Bronchial epithelial cell (primary cell): ENCODE data around the gene CSMD2. TPM values are rescaled to one million over a fixed set of nuclear protein-coding genes. Genes with fewer than 3 reads are reported as not detected.

Experiments used
- DNase-seq: peaks from one replicate; pipeline ENCODE4 v3.0.0-alpha.2; 2010; ENCODE audit warnings: low read depth
- FAIRE-seq: peaks from 2 replicates; lab custom pipeline; 2011; peaks lifted over from hg19 to GRCh38; lab: Jason Lieb, UNC
- H3K27me3 ChIP-seq: 2 replicates; pipeline ENCODE4 v1.5.1; 2011; ENCODE audit warnings: low read length; ENCODE audit not compliant: control insufficient read depth, insufficient read depth
- H3K36me3 ChIP-seq: 2 replicates; pipeline ENCODE4 v1.5.1; 2011; ENCODE audit warnings: low read length; ENCODE audit not compliant: control insufficient read depth, insufficient read depth
- H3K4me3 ChIP-seq: 2 replicates; pipeline ENCODE4 v1.5.1; 2011; ENCODE audit warnings: mild to moderate bottlenecking, low read depth, low read length, control low read depth
- total RNA-seq: library from RNA; depleted of rRNA; stranded (reverse); fragments of >200 nt; gene quantifications from 2 replicates; pipeline ENCODE4 v1.2.1, GENCODE V29; 2014
- TF ChIP-seq, protein P1 (sequence below): IDR thresholded peaks from 2 replicates; pipeline ENCODE4 v1.5.1; 2011; ENCODE audit warnings: mild to moderate bottlenecking, moderate library complexity, low read length, control low read depth, inconsistent platforms; ENCODE audit not compliant: insufficient read depth, severe bottlenecking

Gene CSMD2
- total RNA-seq, 1 donor from 2014 or later = not detected

- H3K36me3 ChIP-seq = no peaks in the 10 kb centered on the region
- TF ChIP-seq, protein P1, sequence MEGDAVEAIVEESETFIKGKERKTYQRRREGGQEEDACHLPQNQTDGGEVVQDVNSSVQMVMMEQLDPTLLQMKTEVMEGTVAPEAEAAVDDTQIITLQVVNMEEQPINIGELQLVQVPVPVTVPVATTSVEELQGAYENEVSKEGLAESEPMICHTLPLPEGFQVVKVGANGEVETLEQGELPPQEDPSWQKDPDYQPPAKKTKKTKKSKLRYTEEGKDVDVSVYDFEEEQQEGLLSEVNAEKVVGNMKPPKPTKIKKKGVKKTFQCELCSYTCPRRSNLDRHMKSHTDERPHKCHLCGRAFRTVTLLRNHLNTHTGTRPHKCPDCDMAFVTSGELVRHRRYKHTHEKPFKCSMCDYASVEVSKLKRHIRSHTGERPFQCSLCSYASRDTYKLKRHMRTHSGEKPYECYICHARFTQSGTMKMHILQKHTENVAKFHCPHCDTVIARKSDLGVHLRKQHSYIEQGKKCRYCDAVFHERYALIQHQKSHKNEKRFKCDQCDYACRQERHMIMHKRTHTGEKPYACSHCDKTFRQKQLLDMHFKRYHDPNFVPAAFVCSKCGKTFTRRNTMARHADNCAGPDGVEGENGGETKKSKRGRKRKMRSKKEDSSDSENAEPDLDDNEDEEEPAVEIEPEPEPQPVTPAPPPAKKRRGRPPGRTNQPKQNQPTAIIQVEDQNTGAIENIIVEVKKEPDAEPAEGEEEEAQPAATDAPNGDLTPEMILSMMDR = no peak
- H3K27me3 ChIP-seq = no peaks in the 10 kb centered on the region
- FAIRE-seq = peak; percentile 40
- no peak for DNase-seq
- no peak overlapping the region for H3K4me3 ChIP-seq
Measured at GRCh38 chr1:33503506-33503905, 661.5 kb downstream of the CSMD2 start.

GRCh38 chr1:33502726-33503125, 662.3 kb downstream of the CSMD2 start:
- TF ChIP-seq, protein P1 = no peak
- H3K4me3 ChIP-seq = no peak overlapping the region
- FAIRE-seq (no peak), DNase-seq (peak; percentile 72)
- H3K36me3 ChIP-seq = no peaks in the 10 kb centered on the region
- no peaks in the 10 kb centered on the region for H3K27me3 ChIP-seq

- DNase-seq (no peak), FAIRE-seq (no peak)
- H3K36me3 ChIP-seq = no peaks in the 10 kb centered on the region
- TF ChIP-seq, protein P1 = no peak
- no peaks in the 10 kb centered on the region for H3K27me3 ChIP-seq
- no peak overlapping the region for H3K4me3 ChIP-seq
Measured at GRCh38 chr1:33501774-33502173, 663.3 kb downstream of the CSMD2 start.

DNA sequence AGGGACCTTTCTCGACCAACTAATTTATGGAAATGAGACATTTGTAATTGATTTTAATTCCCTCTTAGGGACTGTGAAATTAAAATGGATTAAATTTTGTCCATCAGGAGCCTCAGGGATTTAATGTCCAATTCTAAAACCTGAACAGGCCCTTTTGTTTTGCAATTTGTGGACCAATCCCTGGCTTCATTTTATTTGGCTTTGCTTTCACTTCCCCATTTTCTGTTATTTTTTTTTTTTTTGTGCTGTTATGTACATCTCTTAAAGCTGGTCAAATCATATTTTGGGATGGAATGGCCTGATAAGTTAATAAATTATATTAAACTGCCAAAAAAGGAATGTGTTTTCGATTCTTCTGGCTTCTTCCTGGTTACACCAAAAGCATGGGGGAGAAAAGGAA, 663.7 kb downstream of the CSMD2 start:
- no peaks in the 10 kb centered on the region for H3K27me3 ChIP-seq
- FAIRE-seq (no peak), DNase-seq (no peak)
- H3K36me3 ChIP-seq = no peaks in the 10 kb centered on the region
- TF ChIP-seq, protein P1 = no peak
- H3K4me3 ChIP-seq = no peak overlapping the region

GRCh38 chr1:33500547-33500946, 664.5 kb downstream of the CSMD2 start:
- DNase-seq = no peak
- TF ChIP-seq, protein P1 = no peak
- Histone ChIP-seq H3K27me3 (no peaks in the 10 kb centered on the region), H3K36me3 (no peaks in the 10 kb centered on the region), H3K4me3 (no peak overlapping the region)
- FAIRE-seq = no peak

GRCh38 chr1:33497410-33497809, 667.6 kb downstream of the CSMD2 start:
- DNase-seq = no peak
- peak; percentile 89 for FAIRE-seq
- no peaks in the 10 kb centered on the region for H3K27me3 ChIP-seq
- TF ChIP-seq, protein P1 = no peak
- peaks cover 4% of the 10 kb centered on the region for H3K36me3 ChIP-seq
- H3K4me3 ChIP-seq = no peak overlapping the region
